OCI-LY7 (cell line): ENCODE data around the gene WDTC1.

Source experiments
- EZH2phosphoT487 ChIP-seq: fragments of 200-600 bp; sonication (generic); IDR thresholded peaks from 2 replicates; pipeline ENCODE4 v1.6.1; 2018; ENCODE audit warnings: low read depth, borderline replicate concordance, mild to moderate bottlenecking, mixed run types, antibody characterized with exemption, low read length, moderate library complexity, mixed read lengths
- TF ChIP-seq, protein P1 (sequence below): fragments of 200-600 bp; sonication (generic); conservative IDR thresholded peaks from 2 replicates; pipeline ENCODE4 v1.5.1; 2014; ENCODE audit warnings: mild to moderate bottlenecking, antibody characterized with exemption, low read length, moderate library complexity, mixed read lengths

DNA sequence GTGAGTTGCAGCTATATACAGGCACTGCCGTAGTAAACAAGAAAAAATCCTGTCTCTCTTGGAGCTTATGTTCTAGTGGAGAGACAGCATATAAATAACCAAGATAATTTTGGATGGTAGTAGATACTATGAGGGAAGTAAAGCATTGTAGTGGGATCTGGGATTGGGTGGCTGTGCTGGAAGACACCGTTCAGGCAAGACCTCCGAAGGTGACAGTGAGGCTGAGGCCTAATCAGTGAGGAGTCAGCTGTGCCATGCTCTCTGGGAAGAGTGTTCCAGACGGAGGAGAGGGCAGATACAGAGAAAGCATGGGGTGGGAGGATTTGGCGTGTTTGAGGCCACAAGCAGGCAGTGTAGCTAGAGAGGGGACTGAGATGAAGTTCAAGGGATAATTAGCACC is 93.5 kb downstream of the WDTC1 start:
- TF ChIP-seq, protein P1, sequence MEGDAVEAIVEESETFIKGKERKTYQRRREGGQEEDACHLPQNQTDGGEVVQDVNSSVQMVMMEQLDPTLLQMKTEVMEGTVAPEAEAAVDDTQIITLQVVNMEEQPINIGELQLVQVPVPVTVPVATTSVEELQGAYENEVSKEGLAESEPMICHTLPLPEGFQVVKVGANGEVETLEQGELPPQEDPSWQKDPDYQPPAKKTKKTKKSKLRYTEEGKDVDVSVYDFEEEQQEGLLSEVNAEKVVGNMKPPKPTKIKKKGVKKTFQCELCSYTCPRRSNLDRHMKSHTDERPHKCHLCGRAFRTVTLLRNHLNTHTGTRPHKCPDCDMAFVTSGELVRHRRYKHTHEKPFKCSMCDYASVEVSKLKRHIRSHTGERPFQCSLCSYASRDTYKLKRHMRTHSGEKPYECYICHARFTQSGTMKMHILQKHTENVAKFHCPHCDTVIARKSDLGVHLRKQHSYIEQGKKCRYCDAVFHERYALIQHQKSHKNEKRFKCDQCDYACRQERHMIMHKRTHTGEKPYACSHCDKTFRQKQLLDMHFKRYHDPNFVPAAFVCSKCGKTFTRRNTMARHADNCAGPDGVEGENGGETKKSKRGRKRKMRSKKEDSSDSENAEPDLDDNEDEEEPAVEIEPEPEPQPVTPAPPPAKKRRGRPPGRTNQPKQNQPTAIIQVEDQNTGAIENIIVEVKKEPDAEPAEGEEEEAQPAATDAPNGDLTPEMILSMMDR = no peak
- no peak for TF ChIP-seq EZH2phosphoT487
